Keratinocyte (primary cell): Measurements from ENCODE around the gene DCTN4. TPM values are rescaled to one million over a fixed set of nuclear protein-coding genes. Genes with fewer than 3 reads are reported as not detected.

Source experiments
- DNase-seq: peaks from one replicate; pipeline ENCODE4 v3.0.0-alpha.2; 2011; ENCODE audit warnings: low read depth, missing footprints, low spot score
- FAIRE-seq: peaks from 2 replicates; lab custom pipeline; 2011; peaks lifted over from hg19 to GRCh38; lab: Jason Lieb, UNC
- H2AFZ ChIP-seq: 2 replicates; pipeline ENCODE4 v1.6.0; 2012; ENCODE audit warnings: low read length, control low read depth, inconsistent platforms; ENCODE audit not compliant: control insufficient read depth
- H3K27ac ChIP-seq: 2 replicates; pipeline ENCODE4 v1.5.1; 2011; ENCODE audit warnings: low read length; ENCODE audit not compliant: control insufficient read depth, insufficient read depth
- H3K27me3 ChIP-seq: 3 replicates; pipeline ENCODE4 v1.6.0; 2011; ENCODE audit warnings: low read length; ENCODE audit not compliant: control insufficient read depth, insufficient read depth; ENCODE audit errors: extremely low read depth
- H3K36me3 ChIP-seq, 2 experiments: 2 replicates in 1 of 2; 3 replicates in 1 of 2; pipeline ENCODE4 v1.5.1; 2011; ENCODE audit warnings: low read length in 2 of 2, mild to moderate bottlenecking in 1 of 2; ENCODE audit not compliant: control insufficient read depth in 2 of 2, insufficient read depth in 2 of 2; ENCODE audit errors: extremely low read depth in 1 of 2
- H3K4me1 ChIP-seq: 3 replicates; pipeline ENCODE4 v1.5.1; 2011; ENCODE audit warnings: low read length; ENCODE audit not compliant: control insufficient read depth, insufficient read depth; ENCODE audit errors: extremely low read depth
- H3K4me2 ChIP-seq: 3 replicates; pipeline ENCODE4 v1.6.0; 2011; ENCODE audit warnings: low read depth, low read length; ENCODE audit not compliant: control insufficient read depth, insufficient read depth; ENCODE audit errors: extremely low read depth
- H3K4me3 ChIP-seq, 3 experiments: fragments of 200-600 bp in 1 of 3; sonication (generic) in 1 of 3; 2 replicates in 2 of 3; 3 replicates in 1 of 3; pipeline ENCODE4 v1.5.1; 2011 to 2016; ENCODE audit warnings: low read length in 3 of 3, mild to moderate bottlenecking in 3 of 3, control low read depth in 2 of 3, inconsistent platforms in 1 of 3, low read depth in 1 of 3, mixed read lengths in 1 of 3, mixed run types in 1 of 3, moderate library complexity in 1 of 3; ENCODE audit not compliant: control insufficient read depth in 2 of 3, insufficient read depth in 2 of 3; ENCODE audit errors: extremely low read depth in 1 of 3
- H3K79me2 ChIP-seq: 2 replicates; pipeline ENCODE4 v1.6.0; 2012; ENCODE audit warnings: low read length; ENCODE audit not compliant: control insufficient read depth, insufficient read depth
- H3K9ac ChIP-seq: 3 replicates; pipeline ENCODE4 v1.6.0; 2011; ENCODE audit warnings: low read length; ENCODE audit not compliant: control insufficient read depth, insufficient read depth; ENCODE audit errors: extremely low read depth
- H3K9me1 ChIP-seq: 3 replicates; pipeline ENCODE4 v1.6.0; 2011; ENCODE audit warnings: low read length; ENCODE audit not compliant: control insufficient read depth, insufficient read depth; ENCODE audit errors: extremely low read depth
- H3K9me3 ChIP-seq: 2 replicates; pipeline ENCODE4 v1.5.1; 2012; ENCODE audit warnings: low read depth, low read length; ENCODE audit not compliant: control insufficient read depth
- H4K20me1 ChIP-seq: 3 replicates; pipeline ENCODE4 v1.6.0; 2011; ENCODE audit warnings: low read length; ENCODE audit not compliant: control insufficient read depth, insufficient read depth; ENCODE audit errors: extremely low read depth
- CTCF ChIP-seq, 3 experiments: IDR thresholded peaks in 1 of 3; conservative IDR thresholded peaks in 1 of 3; optimal IDR thresholded peaks in 1 of 3; 2 replicates in 2 of 3; 3 replicates in 1 of 3; pipeline versions ENCODE3 to v1.5.1; 2011; ENCODE audit warnings: low read length in 3 of 3, mild to moderate bottlenecking in 3 of 3, moderate library complexity in 2 of 3, control low read depth in 1 of 3, inconsistent platforms in 1 of 3; ENCODE audit not compliant: insufficient read depth in 2 of 3; ENCODE audit errors: extremely low read depth in 1 of 3
- EZH2 ChIP-seq: IDR thresholded peaks from one replicate; pipeline ENCODE4 v1.6.1; 2012; ENCODE audit warnings: inconsistent platforms, mild to moderate bottlenecking, low read length, moderate library complexity
- dilution Hi-C: fragments of 300-500 bp; cut with MboI; formaldehyde crosslinking; loops from one replicate; pipeline ENCODE4 v1.7.0; 2020; ENCODE audit warnings: low sequenced_read_pairs; ENCODE audit not compliant: extremely low pct_ligation_motif_present
- polyA plus RNA-seq, 5 experiments: library from polyadenylated mRNA; depleted of rRNA in 3 of 5; stranded (reverse) in 3 of 5; stranded (forward) in 1 of 5; unstranded in 1 of 5; fragments of >200 nt; gene quantifications; 1 replicate in 1 of 5; 2 replicates in 3 of 5; 3 replicates in 1 of 5; pipeline versions ENCODE4 v1.2.1 to v1.2.3, GENCODE V29; 2011 to 2012; ENCODE audit warnings: missing spikeins in 2 of 5, low read depth in 1 of 5, low replicate concordance in 1 of 5

DCTN4 gene
- polyA plus RNA-seq, 1 donor (not counting 4 experiments of a cell fraction or from before 2014, with no cell fraction given), result 44.3 TPM

GRCh38 chr5:150781706-150782614 lies 23.1 kb upstream of the DCTN4 start:
- Histone ChIP-seq H3K4me1 (peaks cover 52% of the 10 kb centered on the region), H3K36me3 (peaks cover 0 to 7% of the 10 kb centered on the region in 2 experiments), H3K9ac (peak overlapping the region; percentile 0), H3K79me2 (peaks cover 57% of the 10 kb centered on the region), H3K27me3 (no peaks in the 10 kb centered on the region), H3K4me3 (no peak overlapping the region), H4K20me1 (no peaks in the 10 kb centered on the region), H2AFZ (no peak overlapping the region), H3K4me2 (peak overlapping the region; percentile 88), H3K9me1 (peaks cover 6% of the 10 kb centered on the region), H3K9me3 (no peaks in the 10 kb centered on the region), H3K27ac (peak overlapping the region; percentile 89)
- dilution Hi-C loops, result no loop called here
- DNase-seq (no peak), FAIRE-seq (no peak)
- no peak for TF ChIP-seq CTCF (optimal IDR thresholded peaks at IDR 0.05 in 1 of 3, IDR thresholded peaks at IDR 0.05 in 1 of 3, conservative IDR thresholded peaks at IDR 0.05 in 1 of 3; ENCODE audit: extremely low read depth in 1 of 3, insufficient read depth in 2 of 3, low read length in 3 of 3)

- Histone ChIP-seq H3K9me1 (peaks cover 6% of the 10 kb centered on the region), H3K79me2 (peaks cover 47% of the 10 kb centered on the region), H3K4me1 (peaks cover 52% of the 10 kb centered on the region), H3K9me3 (no peaks in the 10 kb centered on the region), H3K27ac (peak overlapping the region; percentile 89), H3K9ac (peak overlapping the region; percentile 64), H3K27me3 (no peaks in the 10 kb centered on the region), H3K36me3 (peaks cover 0 to 7% of the 10 kb centered on the region in 2 experiments), H2AFZ (no peak overlapping the region), H3K4me3 (peak overlapping the region in 1 of 3 experiments; percentile 63), H3K4me2 (peak overlapping the region; percentile 88), H4K20me1 (no peaks in the 10 kb centered on the region)
- dilution Hi-C loops, result no loop called here
- TF ChIP-seq EZH2 (no peak), CTCF (optimal IDR thresholded peaks at IDR 0.05 in 1 of 3, IDR thresholded peaks at IDR 0.05 in 1 of 3, conservative IDR thresholded peaks at IDR 0.05 in 1 of 3; ENCODE audit: extremely low read depth in 1 of 3, insufficient read depth in 2 of 3, low read length in 3 of 3) (no peak)
- FAIRE-seq (no peak), DNase-seq (peak; percentile 86)
Measured at GRCh38 chr5:150780816-150781221, 22.0 kb upstream of the DCTN4 start.
